ENCODE results near the gene CAMTA1.

Gene CAMTA1

DNA sequence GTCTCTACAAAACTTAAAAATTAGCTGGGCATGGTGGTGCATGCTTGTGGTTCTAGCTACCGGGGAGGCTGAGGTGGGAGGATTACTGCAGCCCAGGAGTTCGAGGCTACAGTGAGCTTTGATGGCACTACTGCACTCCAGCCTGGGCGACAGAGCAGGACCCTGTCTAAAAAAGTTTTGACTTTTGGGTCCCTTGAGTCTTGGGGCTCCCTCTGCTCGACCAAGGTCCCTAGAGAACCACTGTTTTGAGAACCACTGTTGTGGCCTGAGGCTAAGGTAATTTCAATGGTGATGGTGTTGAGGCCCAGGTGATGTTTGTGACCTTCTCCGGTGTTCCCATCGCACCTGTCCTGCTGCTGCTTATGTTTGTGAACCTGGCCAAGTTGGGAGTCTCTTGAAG lies 3.1 kb upstream of the CAMTA1 start:
- no peak for TF ChIP-seq CTCF (IDR thresholded peaks at IDR 0.05; ENCODE audit: borderline replicate concordance, insufficient read depth, low read depth, low read length)
- no peak overlapping the region for H3K4me3 ChIP-seq (ENCODE audit: low read depth, low read length)

DNA sequence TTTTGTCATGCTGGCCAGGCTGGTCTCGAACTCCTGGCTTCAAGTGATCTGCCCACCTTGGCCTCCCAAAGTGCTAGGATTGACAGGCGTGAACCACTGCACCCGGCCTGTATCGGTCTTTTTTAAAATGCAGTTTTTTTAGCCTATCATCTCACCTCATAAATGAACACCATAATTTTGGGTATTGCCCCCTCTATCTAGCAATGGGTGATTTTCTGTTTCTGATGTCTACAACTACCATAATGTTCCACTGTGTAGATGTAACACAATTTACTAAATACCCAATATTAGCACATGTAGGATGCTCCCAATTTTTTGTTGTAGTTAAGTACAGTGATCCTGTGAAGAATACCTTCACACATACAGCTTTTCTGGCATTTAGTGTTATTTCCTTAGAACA lies 2.0 kb upstream of the CAMTA1 start:
- no peak overlapping the region for H3K4me3 ChIP-seq (ENCODE audit: low read depth, low read length)

GRCh38 chr1:6783936-6784559 lies 1.2 kb upstream of the CAMTA1 start:
- peak overlapping the region; percentile 92 for H3K4me3 ChIP-seq (ENCODE audit: low read depth, low read length)
- no peak for TF ChIP-seq CTCF (IDR thresholded peaks at IDR 0.05; ENCODE audit: borderline replicate concordance, insufficient read depth, low read depth, low read length)

More for the DNA sequence above, 2.0 kb upstream of the CAMTA1 start:
- no peak for TF ChIP-seq CTCF (IDR thresholded peaks at IDR 0.05; ENCODE audit: borderline replicate concordance, insufficient read depth, low read depth, low read length)

DNA sequence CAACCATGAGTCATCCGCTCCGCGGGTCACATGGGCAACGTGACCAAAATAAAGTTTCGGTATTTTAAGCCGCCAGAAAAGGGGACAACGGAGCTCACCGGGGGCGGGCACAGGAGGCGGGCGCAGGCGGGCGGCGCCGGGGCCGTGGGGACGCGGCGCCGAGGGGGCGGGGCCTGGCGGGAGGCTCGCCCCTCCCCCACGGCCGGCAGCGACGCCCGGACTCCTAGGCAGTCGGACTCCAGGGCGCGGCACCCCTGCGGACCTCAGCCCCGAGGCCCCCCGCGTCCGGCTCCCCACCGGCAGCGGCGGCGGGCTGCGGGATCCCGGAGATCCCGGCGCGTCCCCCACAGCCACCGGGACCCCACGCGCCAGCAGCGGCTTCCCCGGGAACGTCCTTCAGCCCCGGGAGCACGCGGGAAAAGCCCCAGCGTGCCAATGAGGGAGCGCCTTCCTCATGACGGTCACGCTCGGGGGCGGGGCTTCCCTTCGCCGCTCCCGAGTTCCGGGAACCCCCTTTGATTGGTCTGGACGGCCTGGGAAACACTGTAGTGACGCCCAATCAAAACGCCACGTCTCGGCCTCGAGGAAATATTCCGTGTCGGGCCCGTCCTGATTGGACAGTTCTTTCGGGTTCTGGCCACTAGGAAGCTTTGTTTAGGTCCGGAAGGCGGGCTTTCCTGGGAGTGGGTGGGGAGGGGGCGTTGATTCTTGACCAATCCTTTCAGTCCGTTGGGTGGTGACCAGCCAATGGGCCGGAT lies 515 bp upstream of the CAMTA1 start:
- H3K4me3 ChIP-seq (ENCODE audit: low read depth, low read length) = peak overlapping the region; percentile 92
- TF ChIP-seq CTCF (IDR thresholded peaks at IDR 0.05; ENCODE audit: borderline replicate concordance, insufficient read depth, low read depth, low read length) = no peak

DNA sequence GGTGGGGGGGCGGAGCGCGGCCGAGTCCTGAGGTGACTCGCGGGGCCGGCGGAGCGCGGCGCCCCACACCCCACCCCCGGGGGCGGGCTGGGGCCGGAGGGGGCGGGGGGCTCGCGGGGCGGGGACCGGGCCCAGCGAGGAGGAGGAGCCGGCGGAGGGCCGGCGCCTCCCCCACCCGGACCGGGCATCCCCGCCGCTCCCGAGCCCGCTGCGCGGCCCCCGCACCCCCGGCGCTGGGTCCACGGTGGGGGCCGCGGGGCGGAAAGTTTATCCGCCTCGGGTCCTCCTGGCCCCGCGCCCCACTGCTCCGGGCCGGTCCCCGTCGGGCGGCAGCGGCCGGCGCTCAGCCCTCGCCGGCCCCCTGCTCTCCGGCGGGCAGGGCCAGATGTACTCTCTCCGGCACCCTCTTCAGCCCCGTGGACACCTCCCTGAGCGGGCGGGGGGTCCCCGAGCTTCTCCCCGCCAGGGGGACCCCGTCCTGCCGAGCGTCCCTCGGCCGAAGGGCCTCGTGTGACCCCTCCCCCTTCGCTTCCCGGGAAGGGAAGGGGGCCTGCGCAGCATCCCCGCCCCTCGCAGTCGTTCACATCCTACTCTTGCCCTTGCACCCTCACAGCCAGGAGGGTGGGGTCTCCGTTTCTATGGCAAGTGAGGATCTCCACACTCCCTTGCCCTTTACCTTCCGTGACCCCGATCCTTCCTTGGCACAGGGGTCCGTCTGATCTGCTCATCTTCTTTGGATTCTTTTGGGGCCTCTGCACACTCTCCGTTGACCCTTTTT lies 663 bp downstream of the CAMTA1 start:
- H3K4me3 ChIP-seq (ENCODE audit: low read depth, low read length) = peak overlapping the region; percentile 83
- TF ChIP-seq CTCF (IDR thresholded peaks at IDR 0.05; ENCODE audit: borderline replicate concordance, insufficient read depth, low read depth, low read length) = no peak

- TF ChIP-seq CTCF (IDR thresholded peaks at IDR 0.05; ENCODE audit: borderline replicate concordance, insufficient read depth, low read depth, low read length) = no peak
- H3K4me3 ChIP-seq (ENCODE audit: low read depth, low read length) = no peak overlapping the region
These were observed 3.7 kb downstream of the CAMTA1 start for GRCh38 chr1:6788946-6789345.
